Ovary (tissue), 3 donors: ENCODE results near the gene CTNNBL1.

Source experiments
- CTCF ChIP-seq, 3 donors: fragments of 450-650 bp in 2 of 3; fragments of 200-600 bp in 1 of 3; IDR thresholded peaks; one replicate each; pipeline versions ENCODE4 v1.5.1 to v1.8.0; 2016 to 2022; ENCODE audit warnings: antibody characterized with exemption in 3 of 3, mild to moderate bottlenecking in 1 of 3
- EP300 ChIP-seq: sonication (generic); formaldehyde crosslinking; IDR thresholded peaks from one replicate; pipeline ENCODE4 v1.6.1; 2017; ENCODE audit warnings: antibody characterized with exemption
- POLR2A ChIP-seq: fragments of 450-650 bp; IDR thresholded peaks from one replicate; pipeline ENCODE4 v1.6.1; 2017; ENCODE audit warnings: antibody characterized with exemption, mild to moderate bottlenecking, moderate library complexity
- donor health status: DM: no; HTN: no; CAD: no.

DNA sequence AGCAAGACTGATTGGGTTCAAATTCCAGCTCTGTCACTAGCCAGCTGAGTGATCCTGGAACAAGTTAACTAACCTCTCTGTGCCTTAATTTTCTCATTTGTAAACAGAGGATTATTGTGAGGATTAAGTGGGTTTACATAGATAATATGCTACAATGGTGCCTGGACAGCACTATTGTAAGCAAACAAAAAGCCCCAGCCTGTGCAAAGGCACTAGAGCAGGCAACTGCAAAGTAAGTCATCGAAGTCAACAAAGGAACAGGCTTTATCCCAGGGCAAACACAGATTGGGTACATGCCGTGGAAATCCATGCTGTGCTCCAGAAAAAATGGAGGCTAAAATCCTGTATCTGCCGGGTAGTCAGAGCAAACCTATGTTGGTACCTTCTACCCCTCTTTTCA, 43.2 kb upstream of the CTNNBL1 start:
- TF ChIP-seq POLR2A (no peak), CTCF (IDR thresholded peaks at IDR 0.05) (no peak), EP300 (no peak)
